Stimulated activated CD8-positive, alpha-beta memory T cell treated with anti-CD3 and anti-CD28 coated beads, Interleukin-4, amount 100 ng/mL, for 4 hours (primary cell): ENCODE results near the gene DIPK1B.
"Not testable (repeated sequence)": the region's sequence is repeated elsewhere in the genome, so short reads cannot be mapped to it uniquely, and the experiment has no call there.

Experiments
- DNase-seq, 2 donors: peaks; one replicate each; pipeline ENCODE4 v3.0.0-alpha.2; 2020; ENCODE audit warnings: low read depth in 2 of 2, low spot score in 1 of 2

DIPK1B gene

GRCh38 chr9:136698635-136699246, 13.6 kb upstream of the DIPK1B start:
- no peak for DNase-seq

- DNase-seq, result no peak
These were observed 12.1 kb upstream of the DIPK1B start for GRCh38 chr9:136700304-136700703.

GRCh38 chr9:136700959-136701667, 11.3 kb upstream of the DIPK1B start:
- DNase-seq, result peak in 1 of 2 donors; percentile 37

GRCh38 chr9:136701668-136702053, 10.7 kb upstream of the DIPK1B start:
- no peak for DNase-seq

GRCh38 chr9:136703276-136703860, 9.0 kb upstream of the DIPK1B start:
- DNase-seq, result no peak

GRCh38 chr9:136704741-136705140, 7.6 kb upstream of the DIPK1B start:
- DNase-seq, result not testable (repeated sequence)

- no peak for DNase-seq
These were observed 6.8 kb upstream of the DIPK1B start for GRCh38 chr9:136705564-136705963.

- DNase-seq, result no peak
These were observed 5.4 kb upstream of the DIPK1B start for GRCh38 chr9:136707011-136707410.

GRCh38 chr9:136707849-136708517, 4.4 kb upstream of the DIPK1B start:
- DNase-seq, result no peak

GRCh38 chr9:136709454-136710109, 2.8 kb upstream of the DIPK1B start:
- DNase-seq, result no peak

- no peak for DNase-seq
These were observed 1.8 kb upstream of the DIPK1B start for GRCh38 chr9:136710543-136710942.

GRCh38 chr9:136711219-136711648, 1.1 kb upstream of the DIPK1B start:
- DNase-seq, result not testable (repeated sequence)

- DNase-seq, result no peak
These were observed 545 bp downstream of the DIPK1B start for GRCh38 chr9:136712690-136713544.

- DNase-seq, result no peak
These were observed 1.2 kb downstream of the DIPK1B start for GRCh38 chr9:136713550-136713949.

GRCh38 chr9:136714096-136714892, 1.9 kb downstream of the DIPK1B start:
- DNase-seq, result no peak

GRCh38 chr9:136714893-136715274, 2.5 kb downstream of the DIPK1B start:
- DNase-seq, result no peak

GRCh38 chr9:136717399-136717798, 5.0 kb downstream of the DIPK1B start:
- no peak for DNase-seq

GRCh38 chr9:136718345-136719194, 6.2 kb downstream of the DIPK1B start:
- no peak for DNase-seq
